Activated CD4-positive, alpha-beta T cell treated with anti-CD3 and anti-CD28 coated beads, Interleukin-2, amount 10 ng/mL, durations not matched to agents 7 days and 5 days (primary cell): Measurements from ENCODE around the gene CTRL. TPM values are rescaled to one million over a fixed set of nuclear protein-coding genes. Genes with fewer than 3 reads are reported as not detected.
A peak's percentile ranks its signal among the peaks of the same experiment; 100 is the strongest.

ENCODE experiments used
- CTCF ChIA-PET: fragments of 350-600 bp; sonication (Branson Sonifier 250); formaldehyde crosslinking; loops from one replicate; lab custom pipeline; 2021; ENCODE audit warnings: antibody characterized with exemption; lab: Charles Lee
- POLR2A ChIA-PET: fragments of 350-600 bp; sonication (Branson Sonifier 250); formaldehyde crosslinking; loops from one replicate; lab custom pipeline; 2021; ENCODE audit warnings: antibody characterized with exemption; lab: Charles Lee
- DNase-seq: peaks from one replicate; pipeline ENCODE4 v3.0.0-alpha.2; 2020
- H3K27ac Mint-ChIP-seq: one replicate; pipeline ENCODE4 v1.8.0; 2021; ENCODE audit warnings: mild to moderate bottlenecking, moderate library complexity, mixed read lengths
- H3K27me3 Mint-ChIP-seq: one replicate; pipeline ENCODE4 v1.8.0; 2021; ENCODE audit warnings: mixed read lengths
- H3K36me3 Mint-ChIP-seq: one replicate; pipeline ENCODE4 v1.8.0; 2021; ENCODE audit warnings: low read depth, mixed read lengths
- H3K4me1 Mint-ChIP-seq: one replicate; pipeline ENCODE4 v1.8.0; 2021; ENCODE audit warnings: mixed read lengths
- H3K4me3 Mint-ChIP-seq: one replicate; pipeline ENCODE4 v1.8.0; 2021; ENCODE audit warnings: mild to moderate bottlenecking, moderate library complexity, mixed read lengths
- H3K9me3 Mint-ChIP-seq: one replicate; pipeline ENCODE4 v1.8.0; 2021; ENCODE audit warnings: mixed read lengths
- total RNA-seq, 2 experiments: library from RNA; stranded (reverse); gene quantifications; one replicate each; pipeline ENCODE4 v1.2.3, GENCODE V29; 2021

CTRL gene
- total RNA-seq, 2 experiments from 2014 or later = 7.2 to 9.4 TPM

GRCh38 chr16:67907397-67908180 lies 24.1 kb downstream of the CTRL start:
- Mint-ChIP-seq H3K4me3 (no peak overlapping the region), H3K27ac (peak overlapping the region; percentile 31), H3K27me3 (no peaks in the 10 kb centered on the region), H3K36me3 (peaks cover 11% of the 10 kb centered on the region), H3K9me3 (no peaks in the 10 kb centered on the region), H3K4me1 (peaks cover 21% of the 10 kb centered on the region)
- DNase-seq = no peak
- ChIA-PET POLR2A (interaction anchor here (0.6 kb wide), 1 partner anchor 81 kb away, joined by 3 read pairs; no protein-coding TSS in a partner anchor), CTCF (interaction anchor here (1.3 to 1.5 kb wide), 2 partner anchors 91 to 133 kb away, joined by 3 to 5 read pairs (median 3); no protein-coding TSS in a partner anchor)

DNA sequence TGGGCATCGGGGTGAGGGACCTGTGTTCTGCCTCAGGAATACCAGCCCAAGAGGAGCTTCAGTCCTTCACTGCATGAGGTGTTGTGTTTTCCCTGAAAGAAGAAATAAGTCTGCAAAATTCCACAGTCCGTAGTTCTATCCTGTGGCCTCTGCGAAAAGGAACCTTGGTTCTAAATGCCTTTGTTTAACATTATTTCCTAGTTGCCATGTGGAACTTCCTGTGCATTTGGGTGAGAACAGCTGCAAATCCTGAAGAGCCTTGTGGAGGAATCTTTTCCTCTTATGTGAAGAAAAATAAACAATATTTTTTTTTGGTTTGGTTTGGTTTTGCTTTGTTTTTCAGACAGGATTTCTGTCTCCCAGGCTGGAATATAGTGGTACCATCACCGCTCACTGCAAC lies 28.8 kb downstream of the CTRL start:
- CTCF ChIA-PET = interaction anchor here (0.9 kb wide), 1 partner anchor 16 kb away, joined by 3 read pairs; no protein-coding TSS in a partner anchor
- H3K27ac Mint-ChIP-seq = peak overlapping the region; percentile 46
- no peaks in the 10 kb centered on the region for H3K27me3 Mint-ChIP-seq
- H3K4me1 Mint-ChIP-seq = peaks cover 10% of the 10 kb centered on the region
- peaks cover 2% of the 10 kb centered on the region for H3K36me3 Mint-ChIP-seq
- H3K4me3 Mint-ChIP-seq = no peak overlapping the region
- H3K9me3 Mint-ChIP-seq = no peaks in the 10 kb centered on the region
- POLR2A ChIA-PET = no interaction called here
- DNase-seq = no peak

DNA sequence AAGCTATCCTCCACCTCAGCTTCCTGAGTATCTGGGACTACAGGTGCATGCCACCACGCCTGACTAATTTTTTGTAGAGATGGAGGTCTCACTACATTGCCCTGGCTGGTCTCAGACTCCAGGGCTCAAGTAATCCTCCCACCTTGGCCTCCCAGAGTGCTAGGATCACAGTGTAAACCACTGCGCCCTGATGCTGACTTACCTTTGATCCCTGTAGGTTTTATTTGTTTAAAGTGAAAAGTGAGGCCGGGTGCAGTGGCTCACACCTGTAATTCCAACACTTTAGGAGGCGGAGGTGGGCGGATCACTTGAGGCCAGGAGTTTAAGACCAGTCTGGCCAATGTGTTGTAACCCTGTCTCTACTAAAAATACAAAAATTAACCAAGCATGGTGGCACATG lies 29.9 kb downstream of the CTRL start:
- no peak for DNase-seq
- Mint-ChIP-seq H3K9me3 (no peaks in the 10 kb centered on the region), H3K4me1 (peaks cover 12% of the 10 kb centered on the region), H3K36me3 (peaks cover 2% of the 10 kb centered on the region), H3K4me3 (no peak overlapping the region), H3K27me3 (no peaks in the 10 kb centered on the region), H3K27ac (no peak overlapping the region)
- CTCF ChIA-PET = no interaction called here
- POLR2A ChIA-PET = no interaction called here

GRCh38 chr16:67897231-67897630 lies 34.4 kb downstream of the CTRL start:
- Mint-ChIP-seq H3K36me3 (peaks cover 2% of the 10 kb centered on the region), H3K27ac (no peak overlapping the region), H3K27me3 (no peaks in the 10 kb centered on the region), H3K4me1 (peaks cover 33% of the 10 kb centered on the region), H3K4me3 (no peak overlapping the region), H3K9me3 (no peaks in the 10 kb centered on the region)
- DNase-seq = no peak
- POLR2A ChIA-PET = no interaction called here
- CTCF ChIA-PET = interaction anchor here (0.6 to 1.8 kb wide), 6 partner anchors 13 to 81 kb away, joined by 3 to 6 read pairs (median 3); no protein-coding TSS in a partner anchor

DNA sequence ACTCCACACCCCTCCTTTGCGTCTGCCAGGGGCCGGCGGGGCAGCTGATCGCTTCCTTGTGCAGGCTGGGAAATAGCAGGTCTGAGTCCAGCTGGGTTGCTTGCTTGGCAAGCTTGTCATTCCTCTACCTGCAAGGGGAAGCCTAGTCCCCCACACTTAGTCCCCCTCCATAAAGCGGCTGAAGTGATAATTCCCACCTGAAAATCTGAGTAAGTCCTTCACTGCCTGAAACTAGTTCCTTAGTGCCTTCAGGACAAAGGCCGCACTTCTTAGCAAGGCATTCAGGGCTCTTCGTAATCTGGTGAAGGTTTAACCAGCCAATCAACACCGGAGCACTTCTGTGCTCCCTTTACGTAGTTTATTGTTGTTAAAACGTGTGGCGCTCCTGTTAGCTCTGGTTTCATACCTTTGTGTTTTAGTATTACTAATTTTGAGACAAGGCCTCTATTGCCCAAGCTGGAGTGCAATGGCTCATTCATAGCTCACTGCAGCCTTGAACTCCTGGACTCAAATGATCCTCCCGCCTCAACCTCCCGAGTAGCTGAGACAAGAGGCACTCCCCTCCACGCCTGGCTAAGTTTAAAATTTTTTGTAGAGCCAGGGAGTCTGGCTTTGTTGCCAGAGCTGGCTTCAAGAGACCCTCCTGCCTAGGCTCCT lies 37.8 kb downstream of the CTRL start:
- Mint-ChIP-seq H3K27me3 (no peaks in the 10 kb centered on the region), H3K27ac (peak overlapping the region; percentile 99), H3K36me3 (no peaks in the 10 kb centered on the region), H3K4me1 (peaks cover 31% of the 10 kb centered on the region), H3K9me3 (no peaks in the 10 kb centered on the region), H3K4me3 (peak overlapping the region; percentile 92)
- CTCF ChIA-PET = interaction anchor here (1.6 to 3.8 kb wide), 4 partner anchors 11 to 41 kb away, joined by 4 to 24 read pairs (median 14); partner anchors contain the start of gene NRN1L
- POLR2A ChIA-PET = interaction anchor here (0.6 to 0.7 kb wide), 2 partner anchors 29 to 185 kb away, joined by 3 read pairs; no protein-coding TSS in a partner anchor
- DNase-seq = peak; percentile 22

DNA sequence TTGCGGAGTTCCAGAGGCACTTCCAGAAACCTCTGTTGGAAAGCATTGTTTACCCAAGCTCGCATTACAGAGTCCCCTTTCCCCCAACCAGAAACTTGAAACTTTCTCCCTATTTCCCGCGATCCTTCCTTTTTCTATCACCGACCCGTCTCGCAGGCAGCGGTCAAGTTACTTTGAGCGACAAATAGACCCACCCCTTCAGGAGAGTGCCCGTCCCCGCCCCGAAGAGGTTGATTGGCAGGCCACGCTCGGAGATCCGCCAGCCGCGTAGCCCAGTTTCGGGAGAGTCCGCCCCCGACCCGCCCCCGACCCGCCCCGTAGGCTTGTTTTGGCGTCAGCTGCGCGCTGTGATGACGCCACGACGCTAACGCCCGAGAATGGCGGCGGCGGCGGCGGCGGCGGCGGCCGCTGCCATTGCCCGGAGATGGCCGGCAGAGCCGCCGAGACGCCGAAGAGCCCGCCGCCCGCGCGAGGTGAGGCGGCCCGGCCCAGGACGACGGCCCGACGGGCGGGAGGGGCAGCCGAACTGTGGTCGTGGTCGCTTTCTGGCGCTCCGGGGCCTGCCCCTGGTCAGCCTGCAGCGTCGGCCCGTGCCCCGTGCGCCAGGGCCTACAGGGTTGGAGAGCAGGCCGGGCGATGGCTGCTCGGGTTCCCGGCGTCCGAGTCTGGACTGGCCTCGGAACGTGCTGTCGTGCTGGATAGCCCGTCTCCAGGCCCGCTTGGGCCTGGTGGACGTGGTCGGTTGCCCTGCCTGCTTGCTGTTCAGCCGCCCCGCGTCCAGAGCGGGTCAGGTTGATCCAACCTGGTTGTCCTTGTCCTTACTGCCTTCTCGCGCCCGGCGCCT lies 38.5 kb downstream of the CTRL start, which contains the start of gene PSKH1:
PSKH1 (plus strand) TSS at position 356 of the 844 bp plus-strand sequence. CDS start 15,496 bp downstream, outside the sequence.
- Mint-ChIP-seq H3K27ac (peak within 1 kb of the TSS; percentile 99), H3K4me1 (peaks cover 29% of the 10 kb centered on the region), H3K4me3 (peak within 1 kb of the TSS; percentile 92), H3K9me3 (no peaks in the 10 kb centered on the region), H3K36me3 (no peaks in the 10 kb centered on the region), H3K27me3 (no peaks in the 10 kb centered on the region)
- peak; percentile 95 for DNase-seq
- ChIA-PET POLR2A (interaction anchor here (0.6 to 1.7 kb wide), 3 partner anchors 42 to 184 kb away, joined by 3 to 6 read pairs (median 3); no protein-coding TSS in a partner anchor), CTCF (interaction anchor here (0.9 to 3.8 kb wide), 5 partner anchors 10 to 87 kb away, joined by 3 to 24 read pairs (median 10); partner anchors contain the start of genes NRN1L, RANBP10 and TSNAXIP1)

DNA sequence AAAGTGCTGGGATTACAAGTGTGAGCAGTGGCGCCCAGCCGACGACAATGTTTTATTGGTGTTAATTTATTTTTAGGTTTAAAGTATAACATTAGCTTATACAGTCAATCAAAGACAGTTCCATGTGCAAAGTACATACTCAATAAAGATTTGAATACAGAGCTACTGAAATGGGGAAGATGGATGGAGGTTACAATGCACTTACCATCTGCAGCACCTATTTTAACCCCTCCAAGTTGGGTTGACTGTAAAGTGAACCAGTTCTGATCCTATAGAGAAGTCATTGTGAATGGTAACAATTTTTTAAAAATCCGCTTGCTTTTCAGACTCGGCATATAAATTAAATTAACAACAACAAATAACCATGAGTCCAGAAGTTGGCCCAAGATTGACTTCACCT lies 39.3 kb downstream of the CTRL start:
- Mint-ChIP-seq H3K27ac (peak overlapping the region; percentile 87), H3K27me3 (no peaks in the 10 kb centered on the region), H3K36me3 (no peaks in the 10 kb centered on the region)

DNA sequence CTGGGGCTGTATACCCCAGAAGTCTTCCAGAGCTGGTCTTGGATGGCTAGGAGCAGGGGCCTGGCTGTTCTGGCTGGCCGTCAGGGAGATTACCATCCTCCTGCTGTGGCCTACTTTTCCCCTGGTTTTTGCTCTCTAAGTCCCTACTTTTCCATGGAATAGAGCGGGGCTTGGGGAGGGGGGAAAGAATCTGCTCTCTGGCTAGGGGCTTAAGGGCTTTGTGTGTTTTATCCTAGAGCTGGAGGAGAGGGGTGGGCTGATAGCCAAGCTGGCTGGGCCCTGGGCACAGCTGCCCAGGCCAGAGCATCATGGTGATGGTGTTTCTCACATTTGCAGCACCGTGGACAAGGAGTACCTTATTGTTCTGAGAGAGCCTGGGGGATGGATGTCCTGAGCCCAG lies 43.3 kb downstream of the CTRL start:
- Mint-ChIP-seq H3K27me3 (no peaks in the 10 kb centered on the region), H3K27ac (no peak overlapping the region), H3K36me3 (peaks cover 14% of the 10 kb centered on the region), H3K4me1 (peaks cover 8% of the 10 kb centered on the region), H3K4me3 (no peak overlapping the region), H3K9me3 (no peaks in the 10 kb centered on the region)
- CTCF ChIA-PET = interaction anchor here (1.3 to 2.2 kb wide), 2 partner anchors 9 to 367 kb away, joined by 3 to 4 read pairs; no protein-coding TSS in a partner anchor
- no peak for DNase-seq
- POLR2A ChIA-PET = no interaction called here

More for the DNA sequence above, 39.3 kb downstream of the CTRL start:
- Mint-ChIP-seq H3K9me3 (no peaks in the 10 kb centered on the region), H3K4me3 (peak overlapping the region; percentile 92), H3K4me1 (peaks cover 29% of the 10 kb centered on the region)
- DNase-seq = no peak
- CTCF ChIA-PET = interaction anchor here (0.7 to 3.8 kb wide), 6 partner anchors 9 to 547 kb away, joined by 3 to 24 read pairs (median 6); partner anchors contain the start of genes NRN1L, RANBP10 and TSNAXIP1
- POLR2A ChIA-PET = interaction anchor here (1.7 kb wide), 1 partner anchor 43 kb away, joined by 6 read pairs; no protein-coding TSS in a partner anchor

- Mint-ChIP-seq H3K4me3 (no peak overlapping the region), H3K27me3 (no peaks in the 10 kb centered on the region), H3K9me3 (no peaks in the 10 kb centered on the region), H3K27ac (peak overlapping the region; percentile 14), H3K4me1 (no peaks in the 10 kb centered on the region), H3K36me3 (peaks cover 24% of the 10 kb centered on the region)
- ChIA-PET CTCF (interaction anchor here (0.7 to 1.6 kb wide), 7 partner anchors 28 to 154 kb away, joined by 3 to 5 read pairs (median 4); no protein-coding TSS in a partner anchor), POLR2A (no interaction called here)
- no peak for DNase-seq
These were observed 45.3 kb downstream of the CTRL start for GRCh38 chr16:67886387-67886786.

DNA sequence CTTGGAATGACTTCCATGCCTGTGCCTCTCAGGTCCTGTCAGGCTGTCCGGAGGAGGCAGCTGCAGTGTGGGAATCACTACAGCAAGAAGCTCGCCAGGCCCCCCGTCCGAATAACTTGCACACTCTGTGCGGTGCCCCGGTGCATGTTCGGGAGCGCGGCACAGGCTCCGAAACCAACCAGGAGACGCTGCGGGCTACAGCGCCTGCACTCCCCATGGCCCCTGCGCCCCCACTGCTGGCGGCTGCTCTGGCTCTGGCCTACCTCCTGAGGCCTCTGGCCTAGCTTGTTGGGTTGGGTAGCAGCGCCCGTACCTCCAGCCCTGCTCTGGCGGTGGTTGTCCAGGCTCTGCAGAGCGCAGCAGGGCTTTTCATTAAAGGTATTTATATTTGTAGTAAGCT lies 45.7 kb downstream of the CTRL start:
- Mint-ChIP-seq H3K9me3 (no peaks in the 10 kb centered on the region), H3K27me3 (no peaks in the 10 kb centered on the region), H3K36me3 (peaks cover 24% of the 10 kb centered on the region), H3K4me1 (no peaks in the 10 kb centered on the region), H3K4me3 (no peak overlapping the region), H3K27ac (no peak overlapping the region)
- no peak for DNase-seq
- CTCF ChIA-PET = interaction anchor here (0.7 to 1.6 kb wide), 7 partner anchors 29 to 155 kb away, joined by 3 to 5 read pairs (median 4); no protein-coding TSS in a partner anchor
- POLR2A ChIA-PET = no interaction called here

DNA sequence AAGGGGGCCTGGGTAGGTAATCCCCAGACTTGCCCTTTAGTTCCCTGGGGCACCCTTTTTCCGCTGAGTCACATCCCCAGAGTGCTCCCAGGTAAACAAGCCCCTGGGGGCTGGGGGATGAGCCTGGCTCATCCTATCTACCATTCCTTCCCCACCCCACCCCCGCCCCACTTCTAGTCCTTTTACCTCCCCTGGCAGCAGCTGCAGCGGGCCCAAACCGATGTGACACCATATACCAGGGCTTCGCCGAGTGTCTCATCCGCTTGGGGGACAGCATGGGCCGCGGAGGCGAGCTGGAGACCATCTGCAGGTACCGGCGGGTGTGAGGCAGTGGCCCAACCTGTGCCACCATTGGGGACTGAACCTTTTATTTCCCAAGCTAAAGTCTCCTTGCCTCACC lies 46.1 kb downstream of the CTRL start:
- DNase-seq = no peak
- Mint-ChIP-seq H3K4me3 (no peak overlapping the region), H3K27ac (no peak overlapping the region), H3K36me3 (peaks cover 24% of the 10 kb centered on the region), H3K9me3 (no peaks in the 10 kb centered on the region), H3K4me1 (no peaks in the 10 kb centered on the region), H3K27me3 (no peaks in the 10 kb centered on the region)
- ChIA-PET CTCF (interaction anchor here (0.7 to 1.6 kb wide), 6 partner anchors 29 to 155 kb away, joined by 3 to 5 read pairs (median 4); no protein-coding TSS in a partner anchor), POLR2A (no interaction called here)
